ENCODE results near the gene PDIA3. TPM values are rescaled to one million over a fixed set of nuclear protein-coding genes. Genes with fewer than 3 reads are reported as not detected.
"Not testable (repeated sequence)": the region's sequence is repeated elsewhere in the genome, so short reads cannot be mapped to it uniquely, and the experiment has no call there.

PDIA3 gene
- total RNA-seq, 8 experiments from 2014 or later, result 80.9 to 286 (median 146) TPM

- 89 to 100% (median 98%) methylated on average over 1 to 5 of the region's 5 CpGs; no CpG with 5 or more reads in 1 of the 10 experiments for WGBS, 10 experiments
These were observed 62.3 kb downstream of the PDIA3 start for GRCh38 chr15:43808435-43808950.

GRCh38 chr15:43808960-43809678 is 62.9 kb downstream of the PDIA3 start:
- in situ Hi-C loops (cut with MboI; ENCODE audit: low pct_unique_long_range_greater_than_20kb in 2 of 9, low sequenced_read_pairs in 9 of 9, unreplicated experiment in 9 of 9), result no loop called here
- H3K4me1 ChIP-seq (replicated peaks in 1 of 2), result no peaks in the 10 kb centered on the region
- 86 to 100% (median 94%) methylated on average over 1 to 6 of the region's 6 CpGs; no CpG with 5 or more reads in 2 of the 10 experiments for WGBS, 10 experiments
- no peak overlapping the region for H3K4me3 ChIP-seq
- H3K27ac ChIP-seq, result no peak overlapping the region
- ATAC-seq (replicated peaks in 6 of 8), result no peak

More at GRCh38 chr15:43808435-43808950, 62.3 kb downstream of the PDIA3 start:
- Histone ChIP-seq H3K4me3 (no peak overlapping the region), H3K4me1 (replicated peaks in 1 of 2) (no peaks in the 10 kb centered on the region), H3K27ac (no peak overlapping the region)
- in situ Hi-C loops (cut with MboI; ENCODE audit: low pct_unique_long_range_greater_than_20kb in 2 of 9, low sequenced_read_pairs in 9 of 9, unreplicated experiment in 9 of 9), result no loop called here
- ATAC-seq (replicated peaks in 6 of 8), result no peak

DNA sequence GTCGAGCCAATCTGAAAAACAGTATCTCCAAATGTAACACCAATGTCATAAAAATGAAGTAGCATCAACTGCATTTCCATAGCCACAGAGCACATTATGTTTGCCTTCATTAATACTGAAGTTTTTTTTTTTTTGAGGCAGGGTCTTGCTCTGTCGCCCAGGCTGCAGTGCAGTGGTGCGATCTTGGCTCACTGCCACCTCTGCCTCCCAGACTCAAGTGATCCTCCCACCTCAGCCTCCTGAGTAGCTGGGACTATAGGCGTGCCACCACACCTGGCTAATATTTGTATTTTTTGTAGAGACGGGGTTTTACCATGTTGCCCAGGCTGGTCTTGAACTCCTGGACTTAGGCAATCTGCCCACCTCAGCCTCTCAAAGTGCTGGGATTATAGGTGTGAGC is 68.8 kb downstream of the PDIA3 start:
- H3K27ac ChIP-seq; ATAC-seq (replicated peaks in 6 of 8); in situ Hi-C loops (cut with MboI; ENCODE audit: low pct_unique_long_range_greater_than_20kb in 2 of 9, low sequenced_read_pairs in 9 of 9, unreplicated experiment in 9 of 9); H3K4me1 ChIP-seq (replicated peaks in 1 of 2); H3K4me3 ChIP-seq: not testable (repeated sequence)
- 71 to 100% (median 100%) methylated on average over 1 to 3 of the region's 5 CpGs; no CpG with 5 or more reads in 2 of the 10 experiments for WGBS, 10 experiments

GRCh38 chr15:43821505-43821904 is 75.3 kb downstream of the PDIA3 start:
- in situ Hi-C loops (cut with MboI; ENCODE audit: low pct_unique_long_range_greater_than_20kb in 2 of 9, low sequenced_read_pairs in 9 of 9, unreplicated experiment in 9 of 9), result no loop called here
- no peak overlapping the region for H3K27ac ChIP-seq
- 67 to 100% (median 97%) methylated on average over 1 to 3 of the region's 3 CpGs for WGBS, 10 experiments
- ATAC-seq (replicated peaks in 6 of 8), result no peak
- no peak overlapping the region for H3K4me3 ChIP-seq
- peaks cover 7 to 10% of the 10 kb centered on the region in 2 donors for H3K4me1 ChIP-seq (replicated peaks in 1 of 2)

Other genes with a start within 250 kb of the PDIA3 start
- gene MAP1A, start 228.8 kb upstream of the PDIA3 start, total RNA-seq, result 10 to 100 TPM in 7 of 8 experiments, 1 to 10 TPM in 1; 8.4 to 71.1 (median 32.7) TPM
- gene PPIP5K1, start 156.2 kb upstream of the PDIA3 start, total RNA-seq, result 10 to 100 TPM in 7 of 8 experiments, 1 to 10 TPM in 1; 9.4 to 37.9 (median 21.0) TPM
- 10 to 100 TPM in 4 of 8 experiments, 1 to 10 TPM in 3, under 1 TPM in 1; 0.91 to 18.5 (median 9.4) TPM for gene CKMT1B, start 152.4 kb upstream of the PDIA3 start, total RNA-seq
- gene STRC, start 127.6 kb upstream of the PDIA3 start, total RNA-seq, result 1 to 10 TPM in 3 of 8 experiments, under 1 TPM in 5; 0.40 to 2.9 (median 0.77) TPM
- 1 to 10 TPM; 1.5 to 7.0 (median 2.8) TPM for gene CATSPER2, start 97.6 kb upstream of the PDIA3 start, total RNA-seq
- gene CKMT1A, start 52.6 kb upstream of the PDIA3 start, total RNA-seq, result 10 to 100 TPM in 1 of 8 experiments, 1 to 10 TPM in 6, under 1 TPM in 1; 0.87 to 10.0 (median 7.0) TPM
- 1 to 10 TPM in 6 of 8 experiments, under 1 TPM in 2; 0.60 to 4.2 (median 1.6) TPM for gene ELL3, start 30.5 kb downstream of the PDIA3 start, total RNA-seq
- gene SERF2, start 45.9 kb downstream of the PDIA3 start, total RNA-seq, result 1,000 to 10,000 TPM in 1 of 8 experiments, 100 to 1,000 TPM in 7; 596 to 1,776 (median 768) TPM
- 1 to 10 TPM in 4 of 8 experiments, under 1 TPM in 4; 0.63 to 2.2 (median 1.0) TPM for gene SERINC4, start 53.8 kb downstream of the PDIA3 start, total RNA-seq
- 10 to 100 TPM; 11.4 to 19.1 (median 15.9) TPM for gene HYPK, start 54.2 kb downstream of the PDIA3 start, total RNA-seq
- gene MFAP1, start 78.3 kb downstream of the PDIA3 start, total RNA-seq, result 10 to 100 TPM; 25.4 to 55.9 (median 37.1) TPM
- 10 to 100 TPM in 3 of 8 experiments, 1 to 10 TPM in 4, under 1 TPM in 1; 0.46 to 19.7 (median 3.0) TPM for gene WDR76, start 80.6 kb downstream of the PDIA3 start, total RNA-seq

Measured in motor neuron (in vitro differentiated cells).